Posterior cingulate gyrus (tissue), 11 donors: ENCODE results near the gene PPARA.
A peak's percentile ranks its signal among the peaks of the same experiment; 100 is the strongest.
"Not testable (repeated sequence)": the region's sequence is repeated elsewhere in the genome, so short reads cannot be mapped to it uniquely, and the experiment has no call there.

ENCODE experiments used
- DNase-seq, 10 donors: peaks; one replicate each; pipeline versions ENCODE4 v3.0.0 to v3.0.0-alpha.2; 2020 to 2021; ENCODE audit warnings: mixed read lengths in 3 of 10
- intact Hi-C: fragments of 100-400 bp; cut with DNase I; formaldehyde crosslinking; loops from one replicate; pipeline ENCODE4 v1.15.1; 2023

Gene PPARA

DNA sequence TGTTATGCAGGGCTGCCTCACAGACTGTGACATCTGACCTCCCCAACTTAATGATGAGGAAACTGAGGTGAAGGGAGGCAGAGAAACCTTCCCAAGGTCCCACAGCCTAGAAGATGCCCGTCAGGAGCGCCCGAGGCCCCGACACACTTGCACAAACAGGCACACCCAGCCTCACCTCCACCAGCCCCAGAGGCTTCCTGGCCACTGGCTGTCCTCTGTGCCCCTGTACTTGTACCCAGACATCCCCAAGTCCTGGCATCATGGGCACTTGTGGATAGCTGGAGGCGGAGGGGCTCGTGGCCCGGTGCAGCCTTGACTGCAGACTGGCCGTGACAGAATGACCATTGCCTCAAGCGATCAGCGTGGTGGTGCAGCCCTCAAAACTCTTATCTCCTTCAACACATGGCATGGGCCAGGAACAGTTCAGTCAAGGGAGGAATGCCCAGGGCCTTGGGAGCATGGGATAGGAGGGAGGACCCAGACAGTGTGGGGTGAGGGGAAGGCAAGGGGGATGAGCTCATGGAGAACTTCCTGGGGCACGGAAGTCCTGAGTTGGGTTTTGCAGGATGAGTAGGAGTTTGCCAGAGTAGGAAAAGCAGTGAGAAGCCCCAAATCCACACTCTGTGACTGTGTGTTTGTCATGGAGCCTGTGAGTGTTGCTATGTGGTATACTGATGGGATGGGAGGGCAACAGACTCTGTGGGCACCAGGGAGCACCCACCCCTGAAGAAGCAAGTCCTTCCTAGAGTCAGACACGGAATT is 25.8 kb upstream of the PPARA start:
- intact Hi-C loops = loop anchor here (5.0 kb wide), 1 partner anchor 173 kb away; the partner anchor contains the start of gene GTSE1

DNA sequence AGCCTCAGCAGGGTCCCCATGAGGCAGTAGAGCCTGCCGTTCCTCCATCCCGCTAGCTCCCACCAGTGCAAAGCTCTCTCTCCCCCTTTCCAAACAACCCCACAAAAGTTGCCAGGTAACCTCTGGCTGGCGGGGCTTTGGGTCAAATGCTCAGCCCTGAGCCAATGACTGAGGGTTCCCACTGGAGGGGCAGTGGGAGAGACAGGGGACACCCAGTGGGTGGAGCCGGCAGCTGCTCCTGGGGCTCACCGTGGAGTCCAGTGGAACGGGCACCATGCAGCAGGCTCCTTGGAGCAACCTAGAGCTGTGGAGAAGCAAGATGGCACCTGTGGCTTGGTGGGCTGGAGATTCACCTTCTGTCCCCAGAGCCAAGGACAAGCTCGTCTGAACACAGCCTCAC is 25.0 kb upstream of the PPARA start:
- DNase-seq = no peak
- intact Hi-C loops = no loop called here

More for the DNA sequence above, 25.8 kb upstream of the PPARA start:
- no peak for DNase-seq

DNA sequence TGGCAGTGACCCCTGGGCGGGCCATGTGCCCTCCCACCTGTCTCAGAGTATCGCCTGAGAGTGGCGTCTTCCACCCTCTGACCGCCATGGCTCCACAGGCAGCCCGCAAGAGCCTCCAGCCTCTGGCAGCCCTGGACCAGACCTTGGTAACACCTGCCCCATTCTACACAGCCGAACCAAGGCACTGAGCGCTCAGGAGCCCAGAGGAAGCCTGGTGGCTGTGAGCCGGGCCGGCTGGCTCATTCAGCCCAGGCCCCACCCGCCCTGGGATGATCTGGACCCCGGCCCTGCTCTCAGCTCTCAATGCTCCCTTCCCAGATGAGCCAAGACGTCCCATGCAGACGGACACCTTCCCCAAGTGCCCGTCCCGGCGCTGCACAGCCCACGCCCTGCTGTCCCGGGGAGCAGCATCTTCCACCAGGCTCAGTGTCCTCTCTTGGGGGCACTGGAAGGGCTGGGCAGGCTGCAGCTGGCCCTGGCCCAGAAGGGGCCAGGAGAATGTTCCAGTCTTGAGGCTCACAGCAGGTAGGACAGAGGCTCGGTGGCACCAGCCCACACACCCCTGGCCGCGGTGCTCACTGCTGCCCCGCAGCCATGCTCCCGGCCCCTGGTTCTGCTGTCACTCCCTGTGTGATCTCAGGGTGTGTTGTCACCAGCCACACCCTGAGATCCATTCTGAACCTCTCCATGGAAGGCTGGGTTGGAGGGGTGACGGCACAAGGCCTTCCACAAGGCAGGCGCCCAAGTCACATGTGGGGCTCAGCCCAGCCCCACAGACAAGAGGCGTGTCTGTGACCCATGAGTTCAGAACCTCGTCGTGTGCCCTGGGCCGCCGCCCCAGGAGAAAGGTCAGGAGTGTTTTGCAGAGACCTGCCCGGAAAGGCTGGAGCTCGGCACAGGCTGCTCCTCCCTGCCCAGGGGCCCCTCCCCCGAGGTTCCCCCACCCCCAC is 24.2 kb upstream of the PPARA start:
- no peak for DNase-seq
- intact Hi-C loops = no loop called here

DNA sequence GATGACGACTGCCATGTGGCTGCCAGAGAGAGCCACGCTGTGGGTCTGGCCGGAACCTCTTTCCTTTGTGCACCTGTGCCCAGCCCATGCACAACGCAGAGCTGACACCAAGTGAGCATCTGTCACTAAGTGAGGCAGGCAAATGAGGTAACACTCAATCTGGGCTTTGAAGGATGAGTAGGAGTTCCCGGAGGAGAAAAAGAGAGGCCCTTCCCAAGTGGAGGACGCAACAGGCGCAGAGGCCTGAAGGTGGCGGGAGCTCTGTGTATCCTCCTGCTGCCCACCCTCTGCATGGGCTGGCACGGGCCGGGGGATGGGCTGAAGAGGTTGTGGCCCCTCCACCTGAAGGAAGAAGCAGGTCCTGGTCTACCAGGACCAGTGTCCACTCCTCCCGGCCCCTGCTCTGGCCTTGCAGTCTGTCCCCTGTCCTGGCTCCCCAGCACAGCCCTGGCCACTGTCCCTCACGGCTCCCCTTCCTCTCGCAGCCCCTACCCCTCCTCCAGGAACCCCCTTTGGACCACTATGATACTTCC is 23.4 kb upstream of the PPARA start:
- intact Hi-C loops = no loop called here
- DNase-seq = no peak

DNA sequence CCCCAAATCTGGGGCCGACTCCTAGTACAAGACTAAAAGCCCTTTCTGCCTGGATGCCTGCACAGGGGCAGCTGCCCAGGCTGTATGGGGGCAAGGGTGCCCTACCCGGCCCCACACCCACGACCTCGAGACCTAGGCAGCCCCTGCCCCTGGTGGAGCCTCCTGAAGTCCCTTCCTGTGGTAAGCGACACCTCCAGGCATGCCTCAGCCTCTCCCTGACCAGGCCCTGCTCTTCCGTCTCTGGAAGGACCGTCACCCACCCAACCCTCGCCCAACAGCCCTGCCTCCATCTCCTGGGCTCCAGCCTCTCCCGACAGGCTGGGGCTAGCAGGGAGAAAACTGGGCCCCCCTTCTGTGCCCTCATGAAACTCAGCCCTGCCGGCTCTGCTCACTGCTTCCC is 22.8 kb upstream of the PPARA start:
- DNase-seq = no peak
- intact Hi-C loops = no loop called here

DNA sequence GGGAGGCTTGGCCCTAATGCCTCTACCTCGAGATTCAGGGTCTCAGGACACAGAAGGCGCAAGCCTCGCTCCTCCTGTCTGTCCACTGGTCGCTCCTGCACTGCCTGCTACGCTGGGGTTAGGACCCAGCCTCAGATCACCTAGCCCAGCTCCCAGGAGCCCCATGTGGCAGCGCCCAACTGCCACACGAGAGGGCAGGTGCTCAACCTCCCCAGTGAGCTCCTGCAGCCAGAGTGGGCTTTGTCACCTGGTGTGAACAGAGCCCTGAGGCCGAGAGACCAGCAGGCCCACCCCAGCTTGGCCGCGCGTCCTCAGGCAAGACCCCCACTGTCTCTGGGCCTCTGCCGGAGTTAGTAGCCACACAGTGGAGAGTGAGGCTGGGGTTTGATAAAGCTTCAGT is 21.7 kb upstream of the PPARA start:
- intact Hi-C loops = no loop called here

DNA sequence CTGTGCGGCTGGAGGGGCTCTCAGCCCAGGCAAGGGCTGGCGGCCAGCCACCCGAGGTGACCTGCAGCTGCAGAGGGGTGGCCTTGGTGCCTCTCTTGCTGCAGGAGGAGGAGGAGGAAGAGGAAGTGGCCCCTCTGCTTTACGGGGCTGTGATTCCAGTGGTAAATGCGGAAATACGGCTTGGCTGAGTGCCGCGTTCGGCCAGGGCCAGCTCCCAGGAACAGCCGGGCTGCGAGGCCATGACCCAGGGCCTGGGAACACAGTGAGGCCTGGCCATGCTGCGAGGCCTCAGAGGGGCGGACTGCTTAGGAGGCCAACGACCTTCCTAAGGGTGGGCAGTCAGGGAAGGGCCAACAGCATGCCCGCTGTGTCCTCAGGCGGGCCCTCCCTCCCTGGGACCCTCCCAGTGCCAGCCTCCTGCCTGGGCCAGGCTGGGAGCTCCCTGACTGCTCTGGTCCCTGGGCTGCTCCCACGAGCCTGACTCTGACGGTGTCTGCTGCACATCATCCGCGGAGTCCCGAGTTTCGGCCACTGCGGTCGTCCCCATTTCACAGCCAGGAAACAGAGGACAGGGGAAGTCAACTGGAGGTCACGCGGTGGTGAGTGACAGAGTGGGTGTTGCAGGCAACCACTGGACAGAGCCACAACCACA is 20.8 kb upstream of the PPARA start:
- intact Hi-C loops = no loop called here
- no peak for DNase-seq

More for the DNA sequence above, 21.7 kb upstream of the PPARA start:
- DNase-seq = no peak

DNA sequence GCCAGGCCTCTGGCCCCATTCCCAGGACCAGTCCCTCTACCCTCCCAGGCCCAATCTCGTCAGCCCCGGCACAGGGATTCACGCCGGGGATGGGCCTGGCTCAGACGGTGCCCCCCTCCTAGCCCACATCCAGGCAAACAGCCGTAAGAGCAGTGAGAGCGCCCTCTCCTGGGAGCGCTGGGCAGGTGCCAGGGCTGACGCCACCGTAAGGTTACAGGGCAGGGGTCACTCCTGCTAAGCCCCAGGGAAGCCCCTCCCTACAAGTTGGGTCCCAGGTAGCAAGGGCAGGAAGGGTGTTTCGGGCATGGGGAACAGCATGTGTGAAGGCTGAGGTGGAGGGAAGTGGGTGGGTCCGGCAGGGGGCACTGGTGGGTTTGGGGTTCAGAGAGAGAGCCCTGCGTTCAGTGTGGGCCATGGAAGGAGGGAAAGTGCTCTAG is 19.2 kb upstream of the PPARA start:
- no peak for DNase-seq
- intact Hi-C loops = no loop called here

DNA sequence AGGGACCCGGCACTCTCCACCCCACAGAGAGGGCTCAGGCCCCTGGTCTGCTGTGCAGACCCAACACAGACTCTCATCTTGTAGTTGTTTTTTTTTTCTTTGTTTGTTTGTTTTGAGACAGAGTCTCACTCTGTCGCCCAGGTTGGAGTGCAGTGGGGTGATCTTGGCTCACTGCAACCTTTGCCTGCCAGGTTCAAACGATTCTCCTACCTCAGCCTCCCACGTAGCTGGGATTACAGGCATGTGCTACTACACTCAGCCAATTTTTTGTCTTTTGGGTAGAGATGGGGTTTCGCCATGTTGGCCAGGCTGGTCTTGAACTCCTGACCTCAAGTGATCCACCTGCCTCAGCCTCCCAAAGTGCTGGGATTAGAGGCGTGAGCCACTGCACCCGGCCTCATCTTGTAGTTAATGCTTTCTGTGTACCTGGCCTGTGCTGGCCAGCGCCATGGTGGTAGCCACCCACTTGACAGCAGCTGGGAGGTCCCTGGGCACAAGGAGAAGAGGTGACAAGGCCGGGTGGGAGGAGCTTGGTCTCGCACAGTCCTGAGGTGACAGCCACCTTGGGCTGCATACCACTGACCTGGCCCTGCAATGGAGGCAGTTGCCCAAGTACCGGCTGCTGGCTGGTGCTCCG is 18.0 kb upstream of the PPARA start:
- DNase-seq, intact Hi-C loops: not testable (repeated sequence)

DNA sequence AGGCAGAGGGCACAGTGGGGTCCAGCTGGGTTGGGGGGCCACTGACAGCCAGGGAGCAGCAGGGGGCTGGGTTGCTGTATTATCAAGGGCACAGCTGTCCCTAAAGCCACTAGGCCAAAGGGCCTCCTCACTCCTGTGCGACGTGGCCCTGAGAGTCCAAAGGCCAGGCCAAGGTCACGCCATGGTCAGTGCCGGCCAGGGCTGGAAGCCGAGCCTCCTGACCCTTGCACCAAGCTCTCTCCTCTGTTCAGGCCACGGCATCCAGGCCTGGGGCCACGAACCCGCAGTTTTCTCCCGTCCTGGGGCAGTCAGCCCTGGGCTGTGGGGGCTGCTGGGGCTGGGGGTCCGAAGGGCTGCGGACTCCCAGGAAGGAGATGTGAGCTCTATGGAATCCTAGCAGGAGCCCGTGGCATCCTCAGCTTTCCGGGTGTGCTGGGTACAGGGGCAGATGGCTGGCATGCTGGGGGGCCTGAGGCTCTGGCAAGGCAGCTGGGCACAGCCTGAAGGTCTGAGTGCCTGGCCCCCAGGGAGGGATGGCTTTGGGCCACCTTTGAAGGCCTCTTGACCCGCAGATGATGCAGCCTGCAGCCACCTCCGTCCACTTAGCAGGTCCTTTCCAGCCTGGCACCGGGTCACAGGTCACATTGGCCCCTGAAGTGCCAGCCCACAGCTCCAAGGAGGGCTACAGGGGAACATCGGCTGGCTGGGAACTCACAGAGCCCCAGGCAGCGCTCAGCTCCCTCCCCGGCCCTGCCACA is 17.3 kb upstream of the PPARA start:
- intact Hi-C loops = no loop called here
- peak in 1 of 10 donors; percentile 63 for DNase-seq

DNA sequence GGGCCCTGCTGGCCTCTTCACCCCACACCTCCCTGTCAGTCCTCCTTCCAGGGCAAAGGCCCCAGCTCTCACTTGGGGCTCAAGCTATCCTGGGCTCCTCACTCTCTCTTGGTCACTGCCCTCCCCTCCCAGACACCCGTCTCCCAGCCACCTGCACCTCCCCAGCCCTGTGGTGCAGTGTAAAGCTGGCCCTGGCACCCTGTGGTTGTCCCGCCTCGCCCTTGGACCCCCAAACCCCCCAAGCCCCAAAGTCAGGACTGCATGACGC is 16.8 kb upstream of the PPARA start:
- intact Hi-C loops = no loop called here
- no peak for DNase-seq

DNA sequence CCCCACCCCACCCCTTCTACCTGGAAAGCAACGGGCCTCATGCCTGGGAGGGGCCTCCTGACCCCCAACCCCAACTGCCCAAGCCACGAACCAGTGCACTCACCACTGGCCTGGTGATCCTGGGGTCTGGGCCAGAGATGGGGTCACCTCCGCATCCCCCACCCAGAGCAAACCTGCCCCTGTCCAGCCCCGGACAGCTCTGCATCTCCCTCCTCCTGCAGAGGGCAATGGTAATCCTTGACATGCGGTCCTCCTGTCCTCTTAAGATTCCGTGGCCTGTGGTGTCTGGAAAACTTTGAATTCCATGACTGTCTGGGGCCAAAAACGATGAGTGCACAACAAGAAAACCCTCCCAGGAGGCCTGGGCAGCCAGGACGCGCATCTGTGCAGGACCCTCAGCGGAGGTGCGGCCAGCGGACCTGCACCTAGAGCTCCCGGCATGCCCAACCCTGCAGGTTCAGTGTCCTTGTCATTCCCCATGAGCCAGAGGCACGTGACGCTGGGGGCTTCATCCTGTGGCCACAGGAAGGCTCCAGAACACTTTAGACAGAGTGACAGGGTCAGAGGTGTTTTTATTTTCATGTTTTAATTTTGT is 16.1 kb upstream of the PPARA start:
- intact Hi-C loops = no loop called here
- DNase-seq = peak in 1 of 10 donors; percentile 70

DNA sequence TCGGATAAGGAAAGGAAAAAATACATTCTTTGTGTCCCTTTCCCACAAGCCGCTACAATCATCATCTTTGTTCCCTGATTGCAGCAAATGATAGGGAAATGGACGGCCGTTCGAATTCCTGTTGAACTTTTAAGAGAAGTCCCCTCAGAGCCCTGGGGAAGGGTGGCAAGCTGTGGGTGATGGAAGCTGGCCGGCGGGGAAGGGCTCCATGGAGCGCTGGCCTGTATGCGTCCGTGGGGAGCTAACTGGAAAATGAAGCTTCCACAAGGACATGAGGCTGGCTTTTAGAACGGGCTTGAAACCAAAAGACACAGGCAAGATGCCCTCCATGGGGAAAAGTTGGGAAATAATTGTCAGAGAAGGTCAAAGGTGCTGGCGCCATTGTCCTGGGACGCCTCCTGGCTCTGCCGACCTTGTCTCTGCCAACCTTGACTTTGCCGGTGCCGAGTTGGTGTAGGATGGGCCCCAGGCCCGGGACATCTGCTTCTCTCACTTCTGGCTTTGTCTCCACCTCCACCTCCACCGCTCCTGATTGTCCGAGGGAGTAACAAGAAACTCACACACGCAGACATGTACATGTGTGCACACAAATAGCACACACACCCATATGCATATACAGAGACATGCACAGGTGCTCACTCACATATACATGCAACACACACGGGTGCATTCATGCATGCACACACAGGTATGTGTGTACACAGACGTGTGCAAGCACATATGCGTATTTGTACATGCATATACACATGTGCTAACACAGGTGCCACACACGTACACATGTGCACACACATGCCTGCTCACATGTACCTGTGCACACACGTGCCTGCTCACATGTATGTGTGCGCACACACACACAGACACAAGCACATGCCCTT is 14.5 kb upstream of the PPARA start:
- DNase-seq = peak in 2 of 10 donors; percentile 37 to 70
- intact Hi-C loops = no loop called here

DNA sequence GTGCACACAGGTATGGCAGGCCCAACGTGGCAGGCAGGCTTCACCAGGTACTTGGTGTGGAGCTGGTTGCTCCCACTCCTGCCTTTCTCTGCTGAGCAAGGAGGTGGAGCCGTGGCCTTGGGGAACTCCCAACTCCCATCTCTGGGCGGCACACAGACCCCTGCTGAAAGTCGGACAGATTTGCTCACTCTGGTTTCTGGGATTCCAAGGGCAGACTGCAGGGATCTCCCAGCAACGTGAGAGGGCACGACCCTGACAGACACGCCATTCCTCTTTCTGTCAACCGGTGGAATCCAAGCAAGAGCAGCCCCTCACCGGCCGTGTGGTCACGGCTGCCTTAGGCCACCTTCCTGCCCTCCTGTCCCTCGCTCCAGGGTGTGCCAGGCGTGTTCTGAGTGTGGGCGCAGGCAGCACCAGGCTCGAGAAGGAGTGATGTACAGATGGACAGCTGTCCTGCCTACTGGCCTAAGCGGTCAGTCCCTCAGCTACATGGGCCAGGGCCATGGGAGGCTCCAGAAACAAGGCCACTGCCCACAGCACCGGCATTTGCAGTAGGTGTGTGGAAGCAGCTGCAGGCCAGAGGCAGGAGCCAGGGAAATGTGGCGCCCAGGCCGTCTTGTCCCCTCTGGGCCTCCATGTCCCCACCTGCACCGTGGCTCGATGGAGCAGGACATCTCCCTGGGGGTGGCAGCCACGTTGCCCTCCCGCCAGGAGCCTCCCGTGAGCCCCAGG is 13.7 kb upstream of the PPARA start:
- DNase-seq = peak in 2 of 10 donors; percentile 61 to 76
- intact Hi-C loops = no loop called here

DNA sequence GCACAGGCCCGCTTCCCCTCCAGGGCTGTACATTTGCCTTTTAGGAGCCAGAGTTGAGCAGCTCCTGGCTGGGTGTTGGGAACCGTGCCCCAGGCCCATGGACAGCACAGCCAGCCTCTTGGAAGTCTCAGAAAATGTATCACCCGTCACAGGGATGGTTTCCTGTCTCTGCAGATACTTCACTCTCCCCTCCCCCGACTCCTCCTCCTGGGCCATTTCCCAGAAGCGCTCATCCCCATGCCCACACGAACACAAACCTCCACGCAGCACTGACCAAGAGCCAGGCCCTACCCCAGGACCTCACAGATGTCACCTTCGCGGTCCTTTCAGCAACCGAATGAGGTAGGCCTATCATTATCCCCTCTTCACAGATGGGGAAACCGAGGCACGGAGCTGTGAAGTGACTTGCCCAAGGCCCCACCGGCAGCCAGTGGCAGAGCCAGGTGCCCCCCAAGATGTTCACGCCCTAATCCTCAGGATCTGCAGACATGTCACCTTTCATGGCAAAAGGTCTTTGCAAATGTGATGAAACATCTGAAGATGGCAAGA is 13.0 kb upstream of the PPARA start:
- intact Hi-C loops = no loop called here
- peak in 1 of 10 donors; percentile 31 for DNase-seq

DNA sequence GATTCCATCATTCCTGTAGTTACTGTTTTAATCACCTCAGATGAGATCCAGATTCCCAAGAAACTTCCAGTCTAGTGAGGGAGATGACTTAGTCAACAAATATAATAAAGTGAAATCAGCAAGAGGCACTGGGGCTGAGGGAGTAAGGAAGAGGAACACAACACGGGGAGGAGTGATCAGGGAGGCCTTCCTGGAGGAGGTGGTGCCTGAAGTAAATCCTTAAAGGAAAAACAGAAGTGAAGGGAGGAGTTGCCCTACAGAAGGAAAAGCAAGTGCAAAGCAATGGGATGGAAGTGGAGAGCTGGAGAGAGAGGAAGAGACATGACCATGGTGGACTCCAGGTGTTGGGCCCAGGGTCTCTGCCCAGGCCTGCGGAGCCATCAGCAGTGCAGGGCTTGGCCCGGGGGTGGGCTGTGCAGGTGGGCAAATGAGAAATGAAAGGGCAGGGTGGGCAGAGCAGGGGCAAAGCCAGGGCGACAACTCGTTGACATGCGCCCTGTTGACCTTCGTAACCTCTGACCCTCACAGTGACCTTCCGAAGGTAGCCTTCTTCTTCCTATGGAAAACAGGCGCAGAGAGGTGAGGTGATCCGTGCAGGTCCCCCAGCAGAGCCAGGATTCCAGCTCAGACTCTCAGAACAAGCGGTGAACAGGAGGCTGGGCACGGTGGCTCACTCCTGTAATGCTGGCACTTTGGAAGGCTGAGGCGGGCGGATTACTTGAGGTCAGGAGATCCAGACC is 12.1 kb upstream of the PPARA start:
- intact Hi-C loops = no loop called here
- DNase-seq = peak in 2 of 10 donors; percentile 44 to 57

DNA sequence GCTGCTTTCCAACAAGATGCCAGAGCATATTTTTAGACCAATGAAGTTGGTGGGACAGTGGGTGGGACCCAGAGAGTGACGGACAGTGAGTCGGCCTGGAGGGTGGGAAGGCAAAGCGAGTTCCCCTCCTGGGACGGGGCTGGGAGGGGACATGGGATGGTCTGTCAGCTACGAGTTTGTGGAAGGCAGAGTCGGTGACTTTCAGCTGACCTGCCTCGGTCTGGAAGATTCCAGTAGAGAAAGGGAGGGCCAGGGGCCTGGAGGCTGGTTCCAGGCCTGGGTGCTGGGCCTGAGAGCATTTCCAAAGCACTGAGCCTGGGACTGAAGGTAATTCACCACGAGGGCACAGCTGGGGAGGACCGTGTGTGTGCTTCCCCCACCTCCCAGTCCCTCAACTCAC is 10.9 kb upstream of the PPARA start:
- intact Hi-C loops = not testable (repeated sequence)
- DNase-seq = peak in 2 of 10 donors; percentile 35 to 57
